ENCODE results near the gene EMILIN2. TPM values are rescaled to one million over a fixed set of nuclear protein-coding genes. Genes with fewer than 3 reads are reported as not detected.
A peak's percentile ranks its signal among the peaks of the same experiment; 100 is the strongest.
"Not testable (repeated sequence)": the region's sequence is repeated elsewhere in the genome, so short reads cannot be mapped to it uniquely, and the experiment has no call there.

EMILIN2 gene
- total RNA-seq, 1 experiment from 2014 or later: 0.06 TPM

DNA sequence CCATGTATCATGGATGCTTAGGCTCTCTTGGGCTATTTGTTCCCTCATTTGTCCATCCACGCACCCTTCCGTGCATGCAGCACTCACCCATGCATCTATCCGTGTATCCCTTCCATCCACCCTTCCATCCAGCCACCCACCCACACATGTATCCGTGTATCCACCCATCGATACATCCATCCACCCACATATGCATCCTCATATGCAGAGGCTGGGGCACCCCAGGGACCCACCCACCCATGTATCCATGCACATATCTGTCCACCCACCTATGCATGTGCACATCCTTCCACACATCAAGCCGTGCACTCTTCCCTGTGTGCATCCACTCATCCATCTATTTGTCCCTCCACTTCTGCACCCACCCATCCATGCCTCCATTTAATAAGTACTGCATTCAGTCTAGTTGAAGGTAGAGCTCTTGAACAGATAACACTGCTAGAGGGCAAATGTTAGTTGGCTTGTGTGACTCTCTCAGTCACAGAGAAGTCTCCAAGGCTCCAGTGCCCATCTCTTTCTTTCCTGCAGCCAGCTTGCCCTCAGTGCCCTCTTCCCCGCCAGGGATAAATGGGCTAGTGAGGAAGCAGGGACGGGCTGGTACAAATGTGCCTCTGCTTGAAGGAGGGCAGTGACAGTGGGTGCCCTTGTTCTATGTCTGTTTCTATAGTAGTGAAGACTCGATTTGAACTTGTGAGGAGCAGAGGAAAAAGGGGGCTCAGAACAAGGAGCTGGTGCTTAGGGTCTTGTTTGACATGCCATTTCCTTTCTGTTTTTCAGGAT lies 61.5 kb downstream of the EMILIN2 start:
- DNase-seq: no peak
- Histone ChIP-seq H3K36me3 (no peaks in the 10 kb centered on the region), H3K4me3 (no peak overlapping the region), H3K27me3 (no peaks in the 10 kb centered on the region), H3K9me3 (replicated peaks) (no peaks in the 10 kb centered on the region), H3K27ac (no peak overlapping the region), H3K4me1 (no peaks in the 10 kb centered on the region)

DNA sequence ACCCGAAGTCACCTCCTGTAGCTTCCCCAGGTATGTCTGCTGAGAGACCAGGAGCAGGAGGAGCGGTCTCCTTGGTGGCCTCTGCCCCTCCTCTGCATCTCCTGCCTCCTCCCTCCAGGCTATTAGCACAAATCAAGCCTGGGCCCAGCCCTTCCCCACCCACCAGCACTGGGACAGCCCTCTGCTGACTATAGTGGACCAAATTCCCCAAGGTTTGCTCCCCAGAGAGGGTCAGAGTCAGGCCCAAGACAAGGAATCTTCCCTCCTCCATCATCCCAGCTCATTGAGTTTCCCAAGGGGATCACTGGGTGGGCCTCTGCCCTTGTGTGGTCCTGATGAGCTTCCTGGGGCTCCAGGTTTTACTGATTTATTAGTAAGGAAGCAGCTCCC lies 62.1 kb downstream of the EMILIN2 start:
- Histone ChIP-seq H3K27me3 (no peaks in the 10 kb centered on the region), H3K27ac (no peak overlapping the region), H3K4me3 (no peak overlapping the region), H3K36me3 (0 out of 2 replicates have a peak, but pooled peaks cover 2% of the 10 kb centered on the region), H3K4me1 (no peaks in the 10 kb centered on the region), H3K9me3 (replicated peaks) (no peaks in the 10 kb centered on the region)
- DNase-seq: no peak

DNA sequence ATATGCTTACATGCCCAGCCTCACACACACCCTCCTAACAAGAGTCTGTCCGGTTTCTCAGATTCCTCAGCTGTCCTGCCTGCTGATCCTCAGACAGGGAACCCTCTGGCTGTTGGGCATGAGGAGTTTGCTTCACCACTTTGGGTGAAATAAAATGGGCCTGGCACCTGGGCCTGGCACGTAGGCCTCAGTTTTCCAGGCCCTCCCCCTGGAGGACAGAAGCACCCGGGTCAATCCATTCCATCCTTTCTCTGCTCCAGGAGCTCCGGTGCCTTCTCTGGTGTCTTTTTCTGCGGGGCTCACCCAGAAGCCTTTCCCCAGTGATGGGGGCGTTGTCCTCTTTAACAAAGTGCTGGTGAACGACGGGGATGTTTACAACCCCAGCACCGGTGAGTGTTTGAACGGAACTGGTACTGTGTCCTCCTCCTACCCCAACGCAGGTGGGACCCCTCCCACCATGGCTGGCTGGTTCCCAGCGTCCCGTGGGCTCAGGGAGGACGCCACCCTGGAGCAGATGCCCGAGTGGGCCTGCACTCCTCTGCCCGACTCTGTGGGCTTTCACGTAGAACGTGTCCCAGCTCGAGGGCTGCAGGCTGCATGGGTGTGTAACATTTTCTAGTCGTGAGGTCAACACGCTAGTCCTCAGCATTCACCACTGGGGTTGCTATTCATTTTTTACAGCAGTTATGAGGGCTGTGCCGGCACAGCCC lies 62.8 kb downstream of the EMILIN2 start:
- H3K9me3 ChIP-seq (replicated peaks): no peaks in the 10 kb centered on the region
- H3K4me3 ChIP-seq: no peak overlapping the region
- H3K4me1 ChIP-seq: no peaks in the 10 kb centered on the region
- no peaks in the 10 kb centered on the region for H3K27me3 ChIP-seq
- no peak overlapping the region for H3K27ac ChIP-seq
- H3K36me3 ChIP-seq: 0 out of 2 replicates have a peak, but pooled peaks cover 3% of the 10 kb centered on the region
- no peak for DNase-seq

GRCh38 chr18:2910261-2910660 lies 63.5 kb downstream of the EMILIN2 start:
- no peak overlapping the region for H3K27ac ChIP-seq
- H3K36me3 ChIP-seq: 0 out of 2 replicates have a peak, but pooled peaks cover 3% of the 10 kb centered on the region
- H3K9me3 ChIP-seq (replicated peaks): no peaks in the 10 kb centered on the region
- no peaks in the 10 kb centered on the region for H3K4me1 ChIP-seq
- no peak overlapping the region for H3K4me3 ChIP-seq
- DNase-seq: no peak
- H3K27me3 ChIP-seq: no peaks in the 10 kb centered on the region

- no peak overlapping the region for H3K4me3 ChIP-seq
- no peak overlapping the region for H3K27ac ChIP-seq
- H3K9me3 ChIP-seq (replicated peaks): no peaks in the 10 kb centered on the region
- no peaks in the 10 kb centered on the region for H3K4me1 ChIP-seq
- H3K36me3 ChIP-seq: 0 out of 2 replicates have a peak, but pooled peaks cover 3% of the 10 kb centered on the region
- no peak for DNase-seq
- no peaks in the 10 kb centered on the region for H3K27me3 ChIP-seq
These were observed 64.1 kb downstream of the EMILIN2 start for GRCh38 chr18:2910751-2911425.

DNA sequence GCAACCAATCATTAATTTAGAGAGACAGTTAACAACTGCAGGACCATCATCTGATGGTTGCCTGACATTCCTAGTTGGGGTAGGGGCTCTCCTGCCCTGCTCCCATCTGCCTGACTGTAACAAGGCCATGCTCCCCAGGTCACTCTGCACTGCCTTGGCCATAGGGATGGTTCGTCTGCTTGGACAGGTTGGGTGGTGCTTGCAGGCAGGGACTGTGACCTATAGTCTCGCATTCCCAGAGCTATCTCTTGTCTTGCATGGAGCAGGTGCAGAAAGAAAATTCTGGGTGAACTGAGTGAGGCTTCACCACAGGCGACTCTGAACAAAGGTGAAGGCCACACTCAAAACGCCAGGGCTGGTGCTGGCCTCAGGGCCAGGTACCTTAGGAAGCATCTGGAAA lies 64.7 kb downstream of the EMILIN2 start:
- Histone ChIP-seq H3K4me1 (no peaks in the 10 kb centered on the region), H3K36me3 (0 out of 2 replicates have a peak, but pooled peaks cover 3% of the 10 kb centered on the region), H3K27ac (no peak overlapping the region), H3K9me3 (replicated peaks) (no peaks in the 10 kb centered on the region), H3K27me3 (no peaks in the 10 kb centered on the region), H3K4me3 (no peak overlapping the region)
- no peak for DNase-seq

GRCh38 chr18:2912357-2913299 lies 65.8 kb downstream of the EMILIN2 start:
- no peaks in the 10 kb centered on the region for H3K27me3 ChIP-seq
- no peak overlapping the region for H3K4me3 ChIP-seq
- 0 out of 2 replicates have a peak, but pooled peaks cover 3% of the 10 kb centered on the region for H3K36me3 ChIP-seq
- DNase-seq: no peak
- no peaks in the 10 kb centered on the region for H3K9me3 ChIP-seq (replicated peaks)
- H3K4me1 ChIP-seq: no peaks in the 10 kb centered on the region
- no peak overlapping the region for H3K27ac ChIP-seq

- no peaks in the 10 kb centered on the region for H3K4me1 ChIP-seq
- H3K27me3 ChIP-seq: no peaks in the 10 kb centered on the region
- H3K4me3 ChIP-seq: no peak overlapping the region
- H3K36me3 ChIP-seq: 0 out of 2 replicates have a peak, but pooled peaks cover 3% of the 10 kb centered on the region
- DNase-seq: no peak
- no peak overlapping the region for H3K27ac ChIP-seq
- no peaks in the 10 kb centered on the region for H3K9me3 ChIP-seq (replicated peaks)
These were observed 66.7 kb downstream of the EMILIN2 start for GRCh38 chr18:2913398-2914005.

- Histone ChIP-seq H3K27ac (no peak overlapping the region), H3K4me1 (no peaks in the 10 kb centered on the region), H3K27me3 (no peaks in the 10 kb centered on the region), H3K9me3 (replicated peaks) (no peaks in the 10 kb centered on the region), H3K4me3 (no peak overlapping the region), H3K36me3 (0 out of 2 replicates have a peak, but pooled peaks cover 3% of the 10 kb centered on the region)
- peak; percentile 21 to 53 for DNase-seq
These were observed 67.5 kb downstream of the EMILIN2 start for GRCh38 chr18:2914185-2914880.

GRCh38 chr18:2914881-2915240 lies 68.1 kb downstream of the EMILIN2 start:
- Histone ChIP-seq H3K36me3 (0 out of 2 replicates have a peak, but pooled peaks cover 3% of the 10 kb centered on the region), H3K27ac (no peak overlapping the region), H3K4me1 (no peaks in the 10 kb centered on the region), H3K27me3 (no peaks in the 10 kb centered on the region), H3K4me3 (no peak overlapping the region), H3K9me3 (replicated peaks) (no peaks in the 10 kb centered on the region)
- no peak for DNase-seq

DNA sequence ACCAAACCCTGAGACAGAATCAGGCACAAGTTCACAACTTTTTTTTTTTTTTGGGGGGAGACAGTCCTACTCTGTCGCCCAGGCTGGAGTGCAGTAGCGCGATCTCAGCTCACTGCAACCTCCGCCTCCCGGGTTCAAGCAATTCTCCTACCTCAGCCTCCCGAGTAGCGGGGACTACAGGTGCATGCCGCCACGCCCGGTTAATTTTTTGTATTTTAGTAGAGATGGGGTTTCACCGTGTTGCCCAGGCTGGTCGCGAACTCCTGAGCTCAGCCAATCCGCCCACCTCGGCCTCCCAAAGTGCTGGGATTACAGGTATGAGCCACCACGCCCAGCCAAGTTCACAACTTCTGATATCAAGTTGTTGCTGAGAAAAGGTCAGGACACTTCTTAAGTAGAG lies 68.7 kb downstream of the EMILIN2 start:
- not testable (repeated sequence) for H3K36me3 ChIP-seq, DNase-seq

GRCh38 chr18:2916184-2916583 lies 69.4 kb downstream of the EMILIN2 start:
- no peak overlapping the region for H3K27ac ChIP-seq
- no peak for DNase-seq
- no peaks in the 10 kb centered on the region for H3K4me1 ChIP-seq
- no peak overlapping the region for H3K4me3 ChIP-seq
- no peaks in the 10 kb centered on the region for H3K9me3 ChIP-seq (replicated peaks)
- 0 out of 2 replicates have a peak, but pooled peaks cover 3% of the 10 kb centered on the region for H3K36me3 ChIP-seq
- no peaks in the 10 kb centered on the region for H3K27me3 ChIP-seq

More for the DNA sequence above, 68.7 kb downstream of the EMILIN2 start:
- not testable (repeated sequence) for H3K4me3 ChIP-seq; H3K4me1 ChIP-seq; H3K27me3 ChIP-seq; H3K27ac ChIP-seq; H3K9me3 ChIP-seq (replicated peaks)

DNA sequence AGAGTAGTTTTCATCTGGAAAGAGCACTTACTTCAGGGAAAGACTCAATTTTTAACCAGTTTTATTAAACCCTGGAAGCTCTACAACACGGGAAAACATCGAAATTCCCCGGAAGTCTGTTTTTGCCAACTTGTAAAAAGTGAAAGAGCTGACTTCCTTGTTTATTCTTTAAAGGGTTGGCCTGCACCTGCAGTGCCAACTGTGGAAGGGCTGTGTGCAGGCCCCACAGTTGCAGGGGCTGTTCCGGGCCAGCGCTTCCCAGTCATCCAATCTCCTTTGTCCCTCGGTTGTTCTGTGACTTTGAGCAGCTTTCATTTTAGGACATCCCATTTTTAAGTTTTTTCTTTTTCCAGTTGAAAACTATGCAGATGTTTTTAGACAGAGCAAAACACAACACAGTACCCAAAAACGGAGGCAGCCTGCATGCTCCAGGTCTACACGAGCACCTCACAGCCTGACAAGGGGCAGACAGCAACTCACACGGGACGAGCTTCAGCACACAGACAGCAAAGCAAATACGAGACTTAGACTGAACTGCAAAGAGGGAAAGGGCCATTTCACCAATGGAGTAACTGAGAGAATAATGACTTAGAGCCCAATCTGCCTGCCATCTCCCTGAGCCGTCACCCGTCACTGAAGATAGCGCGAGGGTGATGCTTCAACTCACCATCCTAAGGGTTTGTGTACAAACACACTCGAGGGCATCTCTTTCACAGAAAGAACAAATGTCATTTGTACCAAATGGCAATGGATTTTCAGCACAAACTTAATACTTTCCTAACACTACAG lies 70.6 kb downstream of the EMILIN2 start:
- peaks cover 4% of the 10 kb centered on the region; the same call in 1 of the 2 replicates for H3K36me3 ChIP-seq
- no peak for DNase-seq

More for the DNA sequence above, 70.6 kb downstream of the EMILIN2 start:
- Histone ChIP-seq H3K4me1 (no peaks in the 10 kb centered on the region), H3K27ac (no peak overlapping the region), H3K27me3 (no peaks in the 10 kb centered on the region), H3K4me3 (no peak overlapping the region), H3K9me3 (replicated peaks) (no peaks in the 10 kb centered on the region)

Measured in SJCRH30 (cell line).